ENCODE results near the gene CDK12. TPM values are rescaled to one million over a fixed set of nuclear protein-coding genes. Genes with fewer than 3 reads are reported as not detected.
"Not testable (repeated sequence)": the region's sequence is repeated elsewhere in the genome, so short reads cannot be mapped to it uniquely, and the experiment has no call there.

Gene CDK12
- total RNA-seq, 1 donor, result 39.3 TPM

GRCh38 chr17:39450847-39451581, 10.3 kb upstream of the CDK12 start, which contains the start of gene MED1:
MED1 (minus strand) TSS chr17:39451263; CDS start chr17:39451062, 201 bp downstream.
- peak; percentile 99 for DNase-seq (ENCODE audit: low read depth)
- TF ChIP-seq CTCF (IDR thresholded peaks at IDR 0.05; ENCODE audit: insufficient read depth, low read depth, low read length), result no peak
- H3K4me3 ChIP-seq (ENCODE audit: low read depth, low read length), result peak within 1 kb of the TSS; percentile 92

- no peak for TF ChIP-seq CTCF (IDR thresholded peaks at IDR 0.05; ENCODE audit: insufficient read depth, low read depth, low read length)
- H3K4me3 ChIP-seq (ENCODE audit: low read depth, low read length), result no peak overlapping the region
- no peak for DNase-seq (ENCODE audit: low read depth)
Observed at GRCh38 chr17:39455919-39456318, 5.4 kb upstream of the CDK12 start.

GRCh38 chr17:39461926-39462569, 762 bp downstream of the CDK12 start:
- TF ChIP-seq CTCF (IDR thresholded peaks at IDR 0.05; ENCODE audit: insufficient read depth, low read depth, low read length), result no peak
- H3K4me3 ChIP-seq (ENCODE audit: low read depth, low read length), result peak overlapping the region; percentile 88
- DNase-seq (ENCODE audit: low read depth), result peak; percentile 53

- no peak for TF ChIP-seq CTCF (IDR thresholded peaks at IDR 0.05; ENCODE audit: insufficient read depth, low read depth, low read length)
- DNase-seq (ENCODE audit: low read depth), result peak; percentile 21
- peak overlapping the region; percentile 88 for H3K4me3 ChIP-seq (ENCODE audit: low read depth, low read length)
Observed at GRCh38 chr17:39462631-39463375, 1.5 kb downstream of the CDK12 start.

- DNase-seq (ENCODE audit: low read depth), result not testable (repeated sequence)
- H3K4me3 ChIP-seq (ENCODE audit: low read depth, low read length), result peak overlapping the region; percentile 88
Observed at GRCh38 chr17:39464639-39465181, 3.4 kb downstream of the CDK12 start.

- not testable (repeated sequence) for H3K4me3 ChIP-seq (ENCODE audit: low read depth, low read length); DNase-seq (ENCODE audit: low read depth)
Observed at GRCh38 chr17:39468610-39469009, 7.3 kb downstream of the CDK12 start.

GRCh38 chr17:39473310-39473709, 12.0 kb downstream of the CDK12 start:
- DNase-seq (ENCODE audit: low read depth), result no peak
- H3K4me3 ChIP-seq (ENCODE audit: low read depth, low read length), result no peak overlapping the region
- no peak for TF ChIP-seq CTCF (IDR thresholded peaks at IDR 0.05; ENCODE audit: insufficient read depth, low read depth, low read length)

GRCh38 chr17:39479631-39480030, 18.3 kb downstream of the CDK12 start:
- not testable (repeated sequence) for H3K4me3 ChIP-seq (ENCODE audit: low read depth, low read length); DNase-seq (ENCODE audit: low read depth)

Measured in fibroblast of villous mesenchyme (primary cell).